ENCODE data around the gene FBXL16. TPM values are rescaled to one million over a fixed set of nuclear protein-coding genes. Genes with fewer than 3 reads are reported as not detected.
A peak's percentile ranks its signal among the peaks of the same experiment; 100 is the strongest.

FBXL16 gene
- total and polyA plus RNA-seq, 2 of the 13 experiments (the other 11 are each of a cell fraction or from before 2014, with no cell fraction given): 0.22 to 2.0 TPM

- TF ChIP-seq ZNF574 (CRISPR knock-in tag; IDR thresholded peaks at IDR 0.05) (peak; percentile 85), KDM5A (IDR thresholded peaks at IDR 0.05; ENCODE audit: borderline replicate concordance, low read length) (peak; percentile 11; the same call in 1 of the 2 replicates), CERS6 (CRISPR knock-in tag; IDR thresholded peaks at IDR 0.05) (no peak), MAZ (IDR thresholded peaks at IDR 0.05; ENCODE audit: borderline replicate concordance, low read depth, low read length) (peak; percentile 41; the same call in 1 of the 2 replicates), MAZ (CRISPR knock-in tag; IDR thresholded peaks at IDR 0.05; ENCODE audit: low read depth) (no peak; the same call in none of the 2 replicates), PHF20 (CRISPR knock-in tag; IDR thresholded peaks at IDR 0.05) (peak; percentile 63; the same call in 1 of the 2 replicates), NCOA5 (CRISPR knock-in tag; IDR thresholded peaks at IDR 0.05) (no peak), ZNF616 (CRISPR knock-in tag; IDR thresholded peaks at IDR 0.05; ENCODE audit: low read depth) (no peak), TRIM24 (CRISPR knock-in tag; IDR thresholded peaks at IDR 0.05) (no peak), SRY (CRISPR knock-in tag; IDR thresholded peaks at IDR 0.05) (peak; percentile 65; the same call in 1 of the 2 replicates), ZBTB38 (CRISPR knock-in tag; IDR thresholded peaks at IDR 0.05) (peak; percentile 46), NCOA2 (CRISPR knock-in tag; IDR thresholded peaks at IDR 0.05) (no peak), GLMP (CRISPR knock-in tag; IDR thresholded peaks at IDR 0.05; ENCODE audit: borderline replicate concordance) (no peak), SNAPC2 (CRISPR knock-in tag; IDR thresholded peaks at IDR 0.05) (no peak), STAT5B (CRISPR knock-in tag; IDR thresholded peaks at IDR 0.05) (no peak), BRF2 (CRISPR knock-in tag; IDR thresholded peaks at IDR 0.05) (0 out of 2 replicates have a peak, but pooled peaks have one; percentile 21), TRIM22 (IDR thresholded peaks at IDR 0.05) (no peak), ZNF232 (CRISPR knock-in tag; IDR thresholded peaks at IDR 0.05; ENCODE audit: borderline replicate concordance) (0 out of 2 replicates have a peak, but pooled peaks have one; percentile 43), SMC3 (IDR thresholded peaks at IDR 0.05; ENCODE audit: low read length) (no peak)
These were observed 25.6 kb downstream of the FBXL16 start, which contains the start of gene STUB1 (continued) for GRCh38 chr16:679814-680624.
